Epithelial cell of esophagus (primary cell): ENCODE results near the gene CCDC91.
A peak's percentile ranks its signal among the peaks of the same experiment; 100 is the strongest.

Experiments used
- DNase-seq: peaks from one replicate; pipeline ENCODE4 v3.0.0; 2010; ENCODE audit warnings: low read depth
- H3K4me3 ChIP-seq: 2 replicates; pipeline ENCODE4 v1.5.1; 2011; ENCODE audit warnings: mild to moderate bottlenecking, low read length, control low read depth
- TF ChIP-seq, protein P1 (sequence below): IDR thresholded peaks from 2 replicates; pipeline ENCODE4 v1.5.1; 2011; ENCODE audit warnings: low read depth, mild to moderate bottlenecking, low read length, control low read depth, inconsistent platforms; ENCODE audit not compliant: insufficient read depth; ENCODE audit errors: missing control alignments

CCDC91 gene

GRCh38 chr12:28550757-28551704, 360.8 kb downstream of the CCDC91 start:
- DNase-seq, result peak; percentile 76
- H3K4me3 ChIP-seq, result no peak overlapping the region

DNA sequence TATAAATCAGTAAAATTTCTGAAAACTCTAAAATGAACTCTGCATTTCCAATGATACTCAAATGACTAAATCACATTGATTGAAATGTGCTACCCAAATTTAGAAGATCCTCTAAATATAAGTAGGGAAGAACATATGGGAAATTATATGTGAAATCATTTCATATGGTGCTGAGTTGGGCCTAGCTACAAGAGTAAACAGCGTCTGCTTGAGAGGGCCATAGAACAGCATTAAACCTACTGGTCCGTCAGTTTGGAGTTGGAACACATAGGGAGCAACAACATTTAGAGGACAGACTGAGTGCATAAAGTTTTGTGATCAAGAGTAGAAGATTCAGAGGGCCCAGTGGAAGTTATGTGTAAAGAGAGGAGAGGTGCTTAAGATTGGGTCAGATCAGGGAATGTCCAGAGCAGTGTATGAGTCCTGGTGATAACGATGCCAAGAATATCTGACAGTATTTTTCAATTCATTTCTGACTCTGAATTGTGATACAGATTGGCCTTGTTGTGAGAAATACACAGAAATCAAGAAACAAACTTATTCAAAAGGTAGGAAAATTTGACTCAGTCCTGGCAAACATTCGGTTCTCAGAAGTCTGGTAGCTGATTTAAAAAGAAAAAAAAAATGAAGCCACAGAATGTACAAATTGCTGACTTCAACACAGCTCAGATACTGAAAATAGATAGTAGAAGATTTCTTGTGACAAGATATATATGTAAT, 362.2 kb downstream of the CCDC91 start:
- no peak overlapping the region for H3K4me3 ChIP-seq
- TF ChIP-seq, protein P1, sequence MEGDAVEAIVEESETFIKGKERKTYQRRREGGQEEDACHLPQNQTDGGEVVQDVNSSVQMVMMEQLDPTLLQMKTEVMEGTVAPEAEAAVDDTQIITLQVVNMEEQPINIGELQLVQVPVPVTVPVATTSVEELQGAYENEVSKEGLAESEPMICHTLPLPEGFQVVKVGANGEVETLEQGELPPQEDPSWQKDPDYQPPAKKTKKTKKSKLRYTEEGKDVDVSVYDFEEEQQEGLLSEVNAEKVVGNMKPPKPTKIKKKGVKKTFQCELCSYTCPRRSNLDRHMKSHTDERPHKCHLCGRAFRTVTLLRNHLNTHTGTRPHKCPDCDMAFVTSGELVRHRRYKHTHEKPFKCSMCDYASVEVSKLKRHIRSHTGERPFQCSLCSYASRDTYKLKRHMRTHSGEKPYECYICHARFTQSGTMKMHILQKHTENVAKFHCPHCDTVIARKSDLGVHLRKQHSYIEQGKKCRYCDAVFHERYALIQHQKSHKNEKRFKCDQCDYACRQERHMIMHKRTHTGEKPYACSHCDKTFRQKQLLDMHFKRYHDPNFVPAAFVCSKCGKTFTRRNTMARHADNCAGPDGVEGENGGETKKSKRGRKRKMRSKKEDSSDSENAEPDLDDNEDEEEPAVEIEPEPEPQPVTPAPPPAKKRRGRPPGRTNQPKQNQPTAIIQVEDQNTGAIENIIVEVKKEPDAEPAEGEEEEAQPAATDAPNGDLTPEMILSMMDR, result no peak
- DNase-seq, result no peak

More at GRCh38 chr12:28550757-28551704, 360.8 kb downstream of the CCDC91 start:
- TF ChIP-seq, protein P1, result no peak

DNA sequence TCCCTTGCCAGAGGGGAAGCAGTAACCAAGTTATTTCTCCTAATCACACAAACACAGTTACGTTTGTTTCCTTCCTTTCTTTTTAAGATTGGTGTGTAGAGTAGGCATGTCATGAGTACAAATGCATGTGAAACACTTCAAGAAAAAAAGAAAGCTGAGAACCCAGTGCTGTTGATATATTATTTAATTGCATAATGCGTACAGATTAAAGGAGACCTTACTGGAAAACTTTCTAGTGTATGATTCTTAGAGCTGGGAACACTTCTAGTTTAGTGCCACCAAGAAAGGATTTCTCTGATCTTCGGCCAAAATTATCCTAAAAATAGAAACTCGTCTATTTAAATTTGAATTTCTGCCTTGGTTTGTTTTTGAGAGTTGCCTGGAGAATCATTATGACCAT, 365.5 kb downstream of the CCDC91 start:
- H3K4me3 ChIP-seq, result no peak overlapping the region
- DNase-seq, result no peak
- TF ChIP-seq, protein P1, result no peak

DNA sequence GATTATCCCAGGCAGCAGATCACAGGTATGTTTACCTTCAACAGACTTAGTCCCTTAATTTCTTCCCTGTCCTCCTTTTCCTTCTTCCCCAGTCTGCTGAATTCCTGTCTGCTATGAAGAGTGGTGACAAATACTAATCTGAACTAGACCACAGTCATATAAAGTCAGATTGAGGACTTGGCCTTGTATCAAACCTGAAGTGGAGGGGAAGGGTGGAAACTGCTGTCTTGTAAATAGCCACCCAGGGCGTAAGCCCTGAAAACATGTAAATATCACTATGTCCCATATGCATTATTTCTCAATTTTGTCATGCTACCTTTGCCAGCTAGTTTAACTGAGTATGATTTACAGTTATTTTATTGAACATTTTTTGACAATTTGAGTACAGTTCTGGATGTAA, 368.0 kb downstream of the CCDC91 start:
- TF ChIP-seq, protein P1, result no peak
- no peak for DNase-seq
- H3K4me3 ChIP-seq, result no peak overlapping the region

DNA sequence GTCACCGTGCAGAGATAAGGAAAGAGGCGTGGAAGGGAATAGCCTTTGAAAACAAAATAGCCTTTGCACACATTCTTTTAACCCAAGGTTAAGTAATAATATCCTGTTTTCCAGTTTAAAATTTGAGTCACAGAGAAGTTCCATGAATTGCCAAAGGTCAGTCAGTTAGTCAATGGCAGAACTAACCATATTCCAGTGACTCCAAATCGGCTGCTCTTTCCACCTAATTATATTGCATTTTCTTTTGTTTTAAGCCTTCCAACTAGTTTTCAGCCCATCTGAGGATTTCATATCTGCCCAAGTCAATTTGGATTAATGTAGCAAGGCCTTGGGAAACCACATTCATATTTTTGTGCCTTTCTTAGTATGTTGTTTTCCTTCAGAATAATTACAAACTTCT, 373.0 kb downstream of the CCDC91 start:
- TF ChIP-seq, protein P1, result no peak
- no peak for DNase-seq
- H3K4me3 ChIP-seq, result no peak overlapping the region

- no peak overlapping the region for H3K4me3 ChIP-seq
- TF ChIP-seq, protein P1, result no peak
- DNase-seq, result peak; percentile 48
These were observed 373.7 kb downstream of the CCDC91 start for GRCh38 chr12:28563936-28564335.
